GM12878 (cell line): ENCODE measurements around the gene MDC1. TPM values are rescaled to one million over a fixed set of nuclear protein-coding genes. Genes with fewer than 3 reads are reported as not detected.

ENCODE experiments used
- ATAC-seq: fragments of 200-7000 bp; cut with Tn5 transposase; 3 replicates; pipeline ENCODE4 v1.9.1; 2020; ENCODE audit warnings: mild to moderate bottlenecking, moderate library complexity
- BruUV-seq: library from RNA; stranded (reverse); fragments of 400-500 nt; replicated peaks from 2 replicates; lab custom pipeline; 2021; lab: Mats Ljungman, UMichigan
- CTCF ChIA-PET: fragments of 300-600 bp; sonication (Branson Sonifier 250); formaldehyde crosslinking; extraction: SDS; loops from one replicate; lab custom pipeline; 2021; ENCODE audit warnings: inconsistent platforms; lab: Yijun Ruan, JAX
- POLR2A ChIA-PET: fragments of 350-600 bp; formaldehyde crosslinking; extraction: SDS; loops from one replicate; lab custom pipeline; 2021; ENCODE audit warnings: inconsistent platforms; lab: Charles Lee
- RAD21 ChIA-PET: fragments of 300-600 bp; sonication (Branson Sonifier 250); formaldehyde crosslinking; loops from one replicate; lab custom pipeline; 2023; ENCODE audit warnings: antibody characterized with exemption; ENCODE audit not compliant: unreplicated experiment; lab: Charles Lee
- SMC1A ChIA-PET: fragments of 300-600 bp; sonication (Branson Sonifier 250); formaldehyde crosslinking; loops from one replicate; lab custom pipeline; 2023; ENCODE audit not compliant: unreplicated experiment, uncharacterized antibody; lab: Charles Lee
- DNase-seq: peaks from one replicate; pipeline ENCODE4 v3.0.0-alpha.2; 2011; ENCODE audit warnings: low read depth, low spot score
- FAIRE-seq: peaks from 3 replicates; lab custom pipeline; 2011; peaks lifted over from hg19 to GRCh38; lab: Jason Lieb, UNC
- H2AFZ ChIP-seq: 2 replicates; pipeline ENCODE4 v1.6.0; 2011; ENCODE audit warnings: low read depth, low read length, control low read depth; ENCODE audit not compliant: control insufficient read depth
- H3K27ac ChIP-seq: 2 replicates; pipeline ENCODE4 v1.5.1; 2011; ENCODE audit warnings: control low read depth; ENCODE audit not compliant: control insufficient read depth, insufficient read depth
- H3K27me3 ChIP-seq, 2 experiments: replicated peaks in 1 of 2; 2 replicates each; pipeline versions ENCODE4 v1.6.0 to v1.6.1; 2011; ENCODE audit warnings: low read length in 1 of 2; ENCODE audit not compliant: control insufficient read depth in 2 of 2, insufficient read depth in 2 of 2
- H3K36me3 ChIP-seq, 2 experiments: 2 replicates each; pipeline ENCODE4 v1.5.1; 2011; ENCODE audit warnings: low read length in 1 of 2; ENCODE audit not compliant: control insufficient read depth in 2 of 2, insufficient read depth in 2 of 2
- H3K4me1 ChIP-seq: 2 replicates; pipeline ENCODE4 v1.6.1; 2011; ENCODE audit warnings: mild to moderate bottlenecking, low read length, moderate library complexity, mixed read lengths; ENCODE audit not compliant: control insufficient read depth, insufficient read depth
- H3K4me2 ChIP-seq: 2 replicates; pipeline ENCODE4 v1.6.0; 2011; ENCODE audit warnings: control low read depth; ENCODE audit not compliant: control insufficient read depth, insufficient read depth
- H3K4me3 ChIP-seq: fragments of 200-600 bp; sonication (generic); 2 replicates; pipeline ENCODE4 v1.5.1; 2016
- H3K79me2 ChIP-seq: 2 replicates; pipeline ENCODE4 v1.6.0; 2011; ENCODE audit warnings: low read length; ENCODE audit not compliant: control insufficient read depth, insufficient read depth
- H3K9ac ChIP-seq: 2 replicates; pipeline ENCODE4 v1.8.0; 2011; ENCODE audit warnings: low read length, control low read depth, mixed read lengths; ENCODE audit not compliant: control insufficient read depth, insufficient read depth
- H3K9me3 ChIP-seq: replicated peaks from 3 replicates; pipeline ENCODE4 v1.5.1; 2011; ENCODE audit warnings: mild to moderate bottlenecking, low read length; ENCODE audit not compliant: control insufficient read depth, insufficient read depth
- H4K20me1 ChIP-seq: 2 replicates; pipeline ENCODE4 v1.6.0; 2011; ENCODE audit not compliant: control insufficient read depth, insufficient read depth
- BMI1 ChIP-seq: fragments of 450-650 bp; IDR thresholded peaks from 2 replicates; pipeline ENCODE4 v1.6.1; 2016; ENCODE audit warnings: mild to moderate bottlenecking, moderate library complexity, borderline replicate concordance
- CHD4 ChIP-seq: fragments of 200-600 bp; sonication (generic); IDR thresholded peaks from 2 replicates; pipeline ENCODE4 v1.6.1; 2016; ENCODE audit warnings: mild to moderate bottlenecking
- EZH2 ChIP-seq: IDR thresholded peaks from 2 replicates; pipeline ENCODE4 v1.6.1; 2012; ENCODE audit warnings: low read depth, mild to moderate bottlenecking, control low read depth, inconsistent platforms, low read length, borderline replicate concordance; ENCODE audit not compliant: control insufficient read depth
- GABPA ChIP-seq: IDR thresholded peaks from 2 replicates; pipeline ENCODE4 v1.6.1; 2014; ENCODE audit warnings: antibody characterized with exemption, low read depth, mild to moderate bottlenecking, inconsistent platforms
- HCFC1 ChIP-seq: fragments of 150-350 bp; IDR thresholded peaks from 2 replicates; pipeline ENCODE4 v1.6.1; 2014; ENCODE audit warnings: low read length
- JUNB ChIP-seq: IDR thresholded peaks from 2 replicates; pipeline ENCODE4 v1.6.1; 2016; ENCODE audit warnings: antibody characterized with exemption, mild to moderate bottlenecking
- KDM1A ChIP-seq: fragments of 200-600 bp; sonication (generic); IDR thresholded peaks from 2 replicates; pipeline ENCODE4 v1.6.1; 2016; ENCODE audit warnings: borderline replicate concordance
- PAX8 ChIP-seq: fragments of 450-650 bp; IDR thresholded peaks from 2 replicates; pipeline ENCODE4 v1.6.1; 2017; ENCODE audit warnings: mild to moderate bottlenecking, moderate library complexity
- RBBP5 ChIP-seq: fragments of 200-600 bp; sonication (generic); conservative IDR thresholded peaks from 2 replicates; pipeline ENCODE4 v1.6.1; 2016
- RELA ChIP-seq: fragments of 450-650 bp; IDR thresholded peaks from 2 replicates; pipeline ENCODE4 v1.8.0; 2014; ENCODE audit warnings: borderline replicate concordance; ENCODE audit not compliant: partially characterized antibody
- SIX5 ChIP-seq: IDR thresholded peaks from 2 replicates; pipeline ENCODE4 v1.6.1; 2011; ENCODE audit warnings: mild to moderate bottlenecking, low read depth, low read length, moderate library complexity; ENCODE audit not compliant: severe bottlenecking
- SREBF2 ChIP-seq: IDR thresholded peaks from 2 replicates; pipeline ENCODE4 v1.6.1; 2012; ENCODE audit warnings: mild to moderate bottlenecking, low read length
- ZNF217 ChIP-seq: fragments of 450-650 bp; IDR thresholded peaks from 2 replicates; pipeline ENCODE4 v1.6.1; 2017; ENCODE audit warnings: antibody characterized with exemption, mild to moderate bottlenecking
- WGBS: methylation state at CpG from one replicate; pipeline ENCODE4 v1.1.6; 2016; ENCODE audit warnings: low lambda C conversion rate; ENCODE audit not compliant: insufficient replicate concordance, insufficient coverage; ENCODE audit errors: missing lambda C conversion rate; 5-methylcytosine and 5-hydroxymethylcytosine counted together
- in situ Hi-C: fragments of 300-500 bp; cut with MboI; formaldehyde crosslinking; loops from 9 replicates; pipeline ENCODE4 v1.14.3; 2018; ENCODE audit warnings: mixed read lengths
- intact Hi-C: fragments of 100-400 bp; cut with micrococcal nuclease; formaldehyde crosslinking; loops from one replicate; pipeline ENCODE4 v1.14.2; 2022; ENCODE audit not compliant: unreplicated experiment
- polyA plus RNA-seq, 11 experiments: library from polyadenylated mRNA; depleted of rRNA in 4 of 11; unstranded in 6 of 11; stranded (reverse) in 5 of 11; fragments of >200 nt; fragmentation: Nextera tagmentation in 4 of 11; fragmentation: Illumina TruSeq in 1 of 11; extraction: Ambion mirVana in 4 of 11; extraction: Trizol in 1 of 11; gene quantifications; 1 replicate in 1 of 11; 2 replicates in 10 of 11; pipeline versions ENCODE4 v1.2.1 to v1.2.3, GENCODE V29; 2011 to 2016; ENCODE audit warnings: inconsistent platforms in 2 of 11, missing spikeins in 2 of 11, low read depth in 1 of 11
- total RNA-seq, 4 experiments: library from RNA; depleted of rRNA in 3 of 4; stranded (reverse); fragments of >200 nt in 3 of 4; fragmentation: Illumina TruSeq in 1 of 4; extraction: Trizol in 1 of 4; gene quantifications; 2 replicates each; pipeline versions ENCODE4 v1.2.1 to v1.2.3, GENCODE V29; 2013 to 2021
- TF ChIP-seq, protein P1 (sequence below): IDR thresholded peaks from 2 replicates; pipeline ENCODE4 v1.6.1; 2012; ENCODE audit warnings: low read length, inconsistent platforms
- TF ChIP-seq, protein P2 (sequence below): fragments of 450-650 bp; IDR thresholded peaks from 2 replicates; pipeline ENCODE4 v1.6.1; 2016; ENCODE audit warnings: mild to moderate bottlenecking
- TF ChIP-seq, protein P3 (sequence below): IDR thresholded peaks from 2 replicates; pipeline ENCODE4 v1.6.1; 2011; ENCODE audit warnings: low read depth, mild to moderate bottlenecking, low read length, moderate library complexity, borderline replicate concordance; ENCODE audit errors: extremely low read depth

MDC1 gene
- total and polyA plus RNA-seq, 10 of the 15 experiments (the other 5 are each of a cell fraction or from before 2014, with no cell fraction given) = 5.1 to 62.5 (median 22.4) TPM

DNA sequence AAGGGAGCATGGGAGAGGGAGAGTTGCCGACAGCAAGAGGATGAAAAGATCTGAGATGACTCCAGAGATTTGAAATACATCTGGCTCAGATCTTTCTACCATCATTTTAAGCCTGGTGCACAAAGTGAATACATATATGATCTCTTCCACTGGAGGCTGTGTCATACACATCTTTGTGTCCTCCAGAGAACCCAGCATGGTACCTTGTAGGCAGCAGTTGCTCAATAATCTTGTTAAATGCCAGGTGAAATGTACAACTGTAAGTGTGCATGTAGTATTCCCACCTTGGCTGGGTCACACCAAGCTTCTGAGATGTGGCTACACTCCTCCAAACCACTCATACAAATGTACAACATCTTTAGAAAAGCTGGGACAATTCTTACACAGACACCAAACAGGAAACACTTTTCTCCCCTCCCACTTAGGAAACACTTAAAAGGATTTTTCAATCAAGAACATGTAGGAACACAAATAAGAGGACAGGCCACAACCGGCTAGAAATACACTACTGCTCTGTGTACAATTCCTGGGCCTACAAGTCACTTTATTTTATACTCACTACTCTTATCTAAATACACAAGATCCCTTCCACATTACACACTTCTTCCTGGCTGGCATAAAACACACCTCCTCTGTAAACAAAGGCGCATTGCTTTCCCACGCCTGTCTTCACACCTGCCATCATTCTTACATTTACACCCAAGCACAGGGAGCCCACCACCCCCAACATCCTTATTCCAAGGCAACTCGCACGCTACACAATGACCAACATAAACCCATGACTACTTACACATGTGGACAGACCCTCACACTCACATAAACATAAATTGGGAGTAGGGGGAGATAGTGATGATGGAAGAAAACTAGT lies 31.1 kb upstream of the MDC1 start:
- Histone ChIP-seq H3K4me2 (no peak overlapping the region), H4K20me1 (no peaks in the 10 kb centered on the region), H3K27ac (no peak overlapping the region), H3K4me1 (peaks cover 6% of the 10 kb centered on the region), H3K9ac (no peak overlapping the region), H3K79me2 (peaks cover 11% of the 10 kb centered on the region), H3K27me3 (no peaks in the 10 kb centered on the region), H3K36me3 (no peaks in the 10 kb centered on the region; a peak in 1 of 4 replicates), H3K4me3 (no peak overlapping the region), H2AFZ (no peak overlapping the region), H3K9me3 (no peaks in the 10 kb centered on the region)
- WGBS = 91% methylated on average over 6 of the region's 6 CpGs
- ATAC-seq = no peak
- SMC1A ChIA-PET = interaction anchor here (2.0 to 2.6 kb wide), 5 partner anchors 7 to 73 kb away, joined by 7 to 16 read pairs (median 11); no protein-coding TSS in a partner anchor
- in situ Hi-C loops = no loop called here
- BruUV-seq = no TSS peak
- RAD21 ChIA-PET = interaction anchor here (1.5 to 2.3 kb wide), 4 partner anchors 11 to 166 kb away, joined by 4 to 8 read pairs (median 6); partner anchors contain the start of gene VARS2
- CTCF ChIA-PET = interaction anchor here (1.2 to 3.0 kb wide), 6 partner anchors 10 to 79 kb away, joined by 3 to 18 read pairs (median 9); no protein-coding TSS in a partner anchor
- POLR2A ChIA-PET = interaction anchor here (1.3 to 2.9 kb wide), 3 partner anchors 8 to 69 kb away, joined by 4 to 21 read pairs (median 6); no protein-coding TSS in a partner anchor
- no peak for FAIRE-seq
- intact Hi-C loops = no loop called here
- no peak for DNase-seq
- TF ChIP-seq KDM1A = no peak
- no peak for TF ChIP-seq RBBP5
- no peak for TF ChIP-seq BMI1
- no peak for TF ChIP-seq RELA
- TF ChIP-seq, protein P1, sequence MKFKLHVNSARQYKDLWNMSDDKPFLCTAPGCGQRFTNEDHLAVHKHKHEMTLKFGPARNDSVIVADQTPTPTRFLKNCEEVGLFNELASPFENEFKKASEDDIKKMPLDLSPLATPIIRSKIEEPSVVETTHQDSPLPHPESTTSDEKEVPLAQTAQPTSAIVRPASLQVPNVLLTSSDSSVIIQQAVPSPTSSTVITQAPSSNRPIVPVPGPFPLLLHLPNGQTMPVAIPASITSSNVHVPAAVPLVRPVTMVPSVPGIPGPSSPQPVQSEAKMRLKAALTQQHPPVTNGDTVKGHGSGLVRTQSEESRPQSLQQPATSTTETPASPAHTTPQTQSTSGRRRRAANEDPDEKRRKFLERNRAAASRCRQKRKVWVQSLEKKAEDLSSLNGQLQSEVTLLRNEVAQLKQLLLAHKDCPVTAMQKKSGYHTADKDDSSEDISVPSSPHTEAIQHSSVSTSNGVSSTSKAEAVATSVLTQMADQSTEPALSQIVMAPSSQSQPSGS = no peak
- TF ChIP-seq HCFC1 = no peak
- no peak for TF ChIP-seq PAX8
- TF ChIP-seq, protein P2, sequence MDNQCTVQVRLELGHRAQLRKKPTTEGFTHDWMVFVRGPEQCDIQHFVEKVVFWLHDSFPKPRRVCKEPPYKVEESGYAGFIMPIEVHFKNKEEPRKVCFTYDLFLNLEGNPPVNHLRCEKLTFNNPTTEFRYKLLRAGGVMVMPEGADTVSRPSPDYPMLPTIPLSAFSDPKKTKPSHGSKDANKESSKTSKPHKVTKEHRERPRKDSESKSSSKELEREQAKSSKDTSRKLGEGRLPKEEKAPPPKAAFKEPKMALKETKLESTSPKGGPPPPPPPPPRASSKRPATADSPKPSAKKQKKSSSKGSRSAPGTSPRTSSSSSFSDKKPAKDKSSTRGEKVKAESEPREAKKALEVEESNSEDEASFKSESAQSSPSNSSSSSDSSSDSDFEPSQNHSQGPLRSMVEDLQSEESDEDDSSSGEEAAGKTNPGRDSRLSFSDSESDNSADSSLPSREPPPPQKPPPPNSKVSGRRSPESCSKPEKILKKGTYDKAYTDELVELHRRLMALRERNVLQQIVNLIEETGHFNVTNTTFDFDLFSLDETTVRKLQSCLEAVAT = no peak
- TF ChIP-seq, protein P3, sequence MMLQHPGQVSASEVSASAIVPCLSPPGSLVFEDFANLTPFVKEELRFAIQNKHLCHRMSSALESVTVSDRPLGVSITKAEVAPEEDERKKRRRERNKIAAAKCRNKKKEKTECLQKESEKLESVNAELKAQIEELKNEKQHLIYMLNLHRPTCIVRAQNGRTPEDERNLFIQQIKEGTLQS = no peak
- TF ChIP-seq EZH2 = no peak
- no peak for TF ChIP-seq GABPA
- no peak for TF ChIP-seq ZNF217
- no peak for TF ChIP-seq CHD4
- no peak for TF ChIP-seq SIX5
- no peak for TF ChIP-seq JUNB
- TF ChIP-seq SREBF2 = no peak
